Panc1 (cell line): Measurements from ENCODE around the gene GPR152. TPM values are rescaled to one million over a fixed set of nuclear protein-coding genes. Genes with fewer than 3 reads are reported as not detected.

Experiments
- ATAC-seq: fragments of 200-7000 bp; cut with Tn5 transposase; 2 replicates; pipeline ENCODE4 v1.9.1; 2020; ENCODE audit warnings: mild to moderate bottlenecking, moderate library complexity
- BruUV-seq: library from RNA; stranded (reverse); fragments of 400-500 nt; replicated peaks from 2 replicates; lab custom pipeline; 2021; lab: Mats Ljungman, UMichigan
- CTCF ChIA-PET: fragments of 300-600 bp; sonication (Branson Sonifier 250); formaldehyde crosslinking; loops from one replicate; lab custom pipeline; 2022; ENCODE audit warnings: antibody characterized with exemption; lab: Charles Lee
- POLR2A ChIA-PET: fragments of 300-600 bp; sonication (Branson Sonifier 250); formaldehyde crosslinking; loops from one replicate; lab custom pipeline; 2022; ENCODE audit warnings: antibody characterized with exemption; lab: Charles Lee
- DNase-seq: peaks from one replicate; pipeline ENCODE4 v3.0.0-alpha.2; 2010; ENCODE audit warnings: low read depth, low spot score
- H3K27ac ChIP-seq: 2 replicates; pipeline ENCODE4 v1.5.1; 2011; ENCODE audit warnings: mild to moderate bottlenecking, low read length, inconsistent platforms
- H3K27me3 ChIP-seq: fragments of 200-500 bp; sonication (Bioruptor generic); 2 replicates; pipeline ENCODE4 v1.6.0; 2014; ENCODE audit warnings: low read length, inconsistent platforms; ENCODE audit not compliant: control insufficient read depth, insufficient read depth
- H3K36me3 ChIP-seq: fragments of 200-500 bp; sonication (Bioruptor generic); 2 replicates; pipeline ENCODE4 v1.5.1; 2014; ENCODE audit warnings: inconsistent platforms, mild to moderate bottlenecking, low read length, moderate library complexity; ENCODE audit not compliant: control insufficient read depth, insufficient read depth
- H3K4me1 ChIP-seq: 2 replicates; pipeline ENCODE4 v1.5.1; 2011; ENCODE audit warnings: inconsistent platforms, mild to moderate bottlenecking, low read length, moderate library complexity; ENCODE audit not compliant: control insufficient read depth, insufficient read depth
- H3K4me3 ChIP-seq, 2 experiments: 2 replicates each; pipeline ENCODE4 v1.5.1; 2011 to 2012; ENCODE audit warnings: low read depth in 2 of 2, low read length in 2 of 2, mild to moderate bottlenecking in 2 of 2, inconsistent platforms in 1 of 2, moderate library complexity in 1 of 2
- H3K9me3 ChIP-seq: fragments of 200-500 bp; sonication (Bioruptor generic); 2 replicates; pipeline ENCODE4 v1.5.1; 2014; ENCODE audit warnings: low read depth, mild to moderate bottlenecking, inconsistent platforms, low read length, moderate library complexity; ENCODE audit not compliant: control insufficient read depth, insufficient read depth
- CTCF ChIP-seq: fragments of 450-650 bp; IDR thresholded peaks from 2 replicates; pipeline ENCODE4 v1.5.1; 2017; ENCODE audit warnings: mild to moderate bottlenecking
- POLR2AphosphoS5 ChIP-seq: IDR thresholded peaks from 2 replicates; pipeline ENCODE4 v1.6.1; 2012; ENCODE audit warnings: mild to moderate bottlenecking, low read depth, low read length, moderate library complexity
- REST ChIP-seq, 2 experiments: IDR thresholded peaks; 2 replicates each; pipeline ENCODE4 v1.6.1; 2011 to 2012; ENCODE audit warnings: low read depth in 2 of 2, control low read depth in 1 of 2, low read length in 1 of 2, mild to moderate bottlenecking in 1 of 2, moderate library complexity in 1 of 2; ENCODE audit not compliant: insufficient read depth in 1 of 2
- SIN3A ChIP-seq: IDR thresholded peaks from 2 replicates; pipeline ENCODE4 v1.6.1; 2012; ENCODE audit warnings: low read depth, mild to moderate bottlenecking, low read length, moderate library complexity, borderline replicate concordance; ENCODE audit not compliant: insufficient read depth
- TCF7L2 ChIP-seq: IDR thresholded peaks from 2 replicates; pipeline ENCODE4 v1.6.1; 2011; ENCODE audit warnings: mild to moderate bottlenecking, low read depth, low read length, inconsistent platforms
- in situ Hi-C: cut with HindIII; loops from 2 replicates; pipeline ENCODE4 v1.10.0; 2016; ENCODE audit warnings: low sequenced_read_pairs, low pct_unique_long_range_greater_than_20kb
- intact Hi-C: fragments of 100-400 bp; cut with micrococcal nuclease; formaldehyde crosslinking; loops from one replicate; pipeline ENCODE4 v1.10.0; 2022; ENCODE audit not compliant: unreplicated experiment
- total RNA-seq: library from RNA; stranded (reverse); gene quantifications from one replicate; pipeline ENCODE4 v1.2.1, GENCODE V29; 2021; ENCODE audit not compliant: unreplicated experiment

GPR152 gene
- total RNA-seq, 1 experiment from 2014 or later, result not detected

- CTCF ChIA-PET, result no interaction called here
- in situ Hi-C loops (no loop called here), intact Hi-C loops (no loop called here)
- Histone ChIP-seq H3K36me3 (no peaks in the 10 kb centered on the region), H3K4me1 (no peaks in the 10 kb centered on the region; the same call in 1 of the 2 replicates), H3K27me3 (no peaks in the 10 kb centered on the region), H3K27ac (no peak overlapping the region), H3K4me3 (no peak overlapping the region), H3K9me3 (no peaks in the 10 kb centered on the region)
- POLR2A ChIA-PET, result no interaction called here
- TF ChIP-seq SIN3A, result no peak
- TF ChIP-seq REST (IDR thresholded peaks at IDR 0.05; ENCODE audit: insufficient read depth in 1 of 2, low read depth in 2 of 2, low read length in 1 of 2), result no peak
- no peak for TF ChIP-seq TCF7L2
- no peak for TF ChIP-seq POLR2AphosphoS5
- ATAC-seq (no peak), DNase-seq (no peak)
- BruUV-seq, result no TSS peak
These were observed 41.2 kb upstream of the GPR152 start for GRCh38 chr11:67493548-67494370.

GRCh38 chr11:67492801-67493547 is 40.4 kb upstream of the GPR152 start:
- H3K9me3 ChIP-seq, result no peaks in the 10 kb centered on the region
- H3K27me3 ChIP-seq, result no peaks in the 10 kb centered on the region
- DNase-seq (no peak), ATAC-seq (peak; percentile 34)
- TF ChIP-seq SIN3A (no peak), TCF7L2 (no peak), REST (IDR thresholded peaks at IDR 0.05; ENCODE audit: insufficient read depth in 1 of 2, low read depth in 2 of 2, low read length in 1 of 2) (no peak), POLR2AphosphoS5 (no peak; the same call in 1 of the 2 replicates), CTCF (no peak)
- BruUV-seq, result no TSS peak
- POLR2A ChIA-PET, result no interaction called here
- CTCF ChIA-PET, result no interaction called here
- intact Hi-C loops (no loop called here), in situ Hi-C loops (no loop called here)
- H3K4me1 ChIP-seq, result no peaks in the 10 kb centered on the region; the same call in 1 of the 2 replicates
- no peaks in the 10 kb centered on the region for H3K36me3 ChIP-seq
- no peak overlapping the region for H3K4me3 ChIP-seq
- no peak overlapping the region for H3K27ac ChIP-seq
